Ovary (tissue), 3 donors: ENCODE results near the gene AKT1S1.

Experiments used
- CTCF ChIP-seq, 3 donors: fragments of 450-650 bp in 2 of 3; fragments of 200-600 bp in 1 of 3; IDR thresholded peaks; one replicate each; pipeline versions ENCODE4 v1.5.1 to v1.8.0; 2016 to 2022; ENCODE audit warnings: antibody characterized with exemption in 3 of 3, mild to moderate bottlenecking in 1 of 3
- POLR2A ChIP-seq: fragments of 450-650 bp; IDR thresholded peaks from one replicate; pipeline ENCODE4 v1.6.1; 2017; ENCODE audit warnings: antibody characterized with exemption, mild to moderate bottlenecking, moderate library complexity
- donor health status: DM: no; HTN: no; CAD: no.

GRCh38 chr19:49894879-49895565, 17.9 kb upstream of the AKT1S1 start:
- TF ChIP-seq CTCF (IDR thresholded peaks at IDR 0.05) (no peak), POLR2A (no peak)
